IPS-11a (cell line): ENCODE data around the gene LRRC57.
A peak's percentile ranks its signal among the peaks of the same experiment; 100 is the strongest.
"Not testable (repeated sequence)": the region's sequence is repeated elsewhere in the genome, so short reads cannot be mapped to it uniquely, and the experiment has no call there.

ENCODE experiments used
- H3K4me3 ChIP-seq: one replicate; pipeline ENCODE4 v1.5.1; 2013; ENCODE audit warnings: low read depth, low read length, control low read depth

The LRRC57 gene

DNA sequence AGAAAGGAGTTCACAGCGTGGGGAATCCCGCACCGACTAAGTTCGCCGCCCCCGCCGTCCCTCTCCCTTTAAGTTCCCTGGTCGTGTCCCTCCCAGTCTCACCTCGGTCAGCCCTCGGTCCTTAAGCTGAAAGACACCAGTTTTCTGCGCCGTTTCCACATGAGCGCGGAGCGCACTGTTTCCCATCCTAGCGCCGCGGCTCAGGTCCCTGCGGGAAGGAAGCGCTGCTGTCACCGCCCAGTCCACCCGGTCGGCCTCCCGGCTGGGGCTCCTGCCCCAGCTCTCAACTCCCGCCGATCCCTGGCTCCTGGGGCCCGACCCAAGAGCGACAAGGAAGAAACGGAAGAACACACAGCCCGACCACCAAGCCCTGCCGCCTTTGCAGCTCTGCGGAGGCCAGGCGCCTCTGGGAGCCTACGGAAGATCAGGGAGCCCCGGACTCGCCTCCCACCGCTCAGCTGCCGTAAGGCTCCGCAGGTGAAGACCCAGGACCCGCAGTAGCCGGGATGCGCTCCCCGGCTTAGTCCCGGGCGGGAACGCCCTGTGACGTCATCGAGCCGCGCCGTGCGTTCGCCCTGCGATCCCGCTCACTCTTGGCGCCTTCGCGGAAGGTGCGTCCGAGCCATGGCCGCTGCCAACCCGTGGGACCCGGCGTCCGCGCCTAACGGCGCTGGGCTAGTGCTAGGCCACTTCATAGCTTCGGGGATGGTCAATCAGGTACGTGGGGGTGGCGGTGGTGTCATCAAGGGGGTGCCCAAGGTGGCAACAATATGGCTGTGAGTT, at the start of gene LRRC57, which contains the start of gene HAUS2:
TSS of gene LRRC57 (minus strand) at position 545 of the 783 bp plus-strand sequence. CDS start at position 186, 359 bp downstream.
TSS of gene HAUS2 (plus strand) at position 590 of the 783 bp plus-strand sequence. CDS start at position 625, 35 bp downstream.
- peak within 1 kb of the TSS; percentile 97 for H3K4me3 ChIP-seq

DNA sequence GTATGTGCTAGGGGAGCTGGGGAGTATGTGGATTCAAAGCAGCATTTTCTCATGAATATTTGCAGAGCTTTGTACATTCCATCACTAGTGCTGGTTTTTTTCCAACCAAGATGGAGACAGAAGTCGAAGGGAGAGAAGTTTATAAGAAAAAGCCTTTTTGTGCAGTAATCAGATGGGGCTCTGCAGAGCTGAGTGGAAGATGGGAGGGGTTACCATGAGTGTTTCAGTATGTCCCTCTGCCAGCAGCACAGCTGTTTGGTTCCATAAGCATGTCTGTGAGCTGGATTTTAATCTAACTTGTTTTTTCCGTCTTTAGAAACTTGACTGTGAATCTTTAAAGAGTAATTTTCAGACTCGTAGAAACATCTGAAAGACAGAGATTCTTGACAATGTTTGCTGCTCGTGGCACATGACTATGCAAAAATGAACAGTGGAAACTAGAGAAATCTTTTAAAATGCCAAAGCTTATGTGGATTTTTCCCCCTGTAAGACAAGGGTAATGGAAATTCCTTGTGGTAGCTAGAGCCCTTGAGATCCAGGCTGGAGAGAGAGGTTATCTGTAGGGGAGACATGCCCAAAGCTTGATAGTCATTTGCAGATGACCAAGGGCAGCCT, 47.1 kb upstream of the LRRC57 start:
- H3K4me3 ChIP-seq = no peak overlapping the region

DNA sequence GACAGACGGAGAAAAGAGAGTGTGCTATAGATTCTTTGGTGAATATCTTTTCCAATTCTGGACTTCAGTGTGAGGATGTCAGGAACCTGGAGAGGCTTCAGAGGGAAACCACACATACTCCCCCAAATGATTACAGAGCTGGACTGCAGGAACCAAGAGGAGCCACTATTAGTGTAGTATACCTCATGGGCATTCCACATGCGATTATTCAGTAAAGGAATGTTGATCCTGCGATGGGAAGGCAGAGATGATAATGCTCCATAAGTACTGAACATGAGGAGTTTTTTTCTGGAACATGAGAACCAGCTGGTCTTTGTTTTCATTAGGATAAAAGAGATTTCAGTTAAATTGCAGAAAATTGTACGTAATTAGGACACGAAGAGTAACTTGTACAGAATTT, 45.5 kb upstream of the LRRC57 start:
- H3K4me3 ChIP-seq = no peak overlapping the region

DNA sequence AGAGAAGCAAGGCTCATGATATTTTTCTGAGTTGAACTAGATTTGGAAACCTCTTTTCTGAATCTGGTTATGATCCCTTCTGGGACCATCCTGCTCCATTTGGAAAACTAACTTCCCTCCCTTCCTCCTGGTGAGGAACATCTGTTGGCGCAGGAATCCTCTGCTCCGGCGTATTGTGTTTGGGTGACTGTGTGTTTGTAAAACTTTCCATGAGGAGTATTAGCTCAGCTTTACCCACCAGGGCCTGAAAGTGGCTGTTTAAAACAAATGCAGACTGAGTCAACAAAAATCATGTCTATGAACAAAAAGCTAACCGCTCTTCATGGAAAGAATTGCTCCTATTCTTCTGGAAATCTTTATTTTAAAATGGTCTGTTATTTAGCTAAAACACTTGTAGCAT, 44.5 kb upstream of the LRRC57 start:
- H3K4me3 ChIP-seq = no peak overlapping the region

DNA sequence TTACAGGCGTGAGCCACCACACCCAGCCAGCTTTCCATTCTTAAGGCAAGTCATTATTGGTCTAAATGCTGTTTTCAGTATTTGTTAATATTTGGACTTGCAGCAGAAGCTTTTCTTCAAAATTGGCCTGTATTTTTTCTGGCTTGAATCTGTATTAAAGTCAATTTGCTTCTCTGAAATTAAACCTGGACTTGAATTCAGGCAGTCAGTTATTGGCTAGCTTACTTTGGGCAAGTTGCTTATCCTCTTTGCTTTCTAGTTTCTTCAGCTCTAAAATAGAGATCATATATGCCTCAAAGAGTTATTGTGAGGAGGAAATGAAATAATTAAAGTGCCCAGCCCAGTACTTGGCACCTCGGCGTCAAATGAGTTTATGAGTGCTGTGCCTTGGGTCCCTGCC, 44.1 kb upstream of the LRRC57 start:
- no peak overlapping the region for H3K4me3 ChIP-seq

DNA sequence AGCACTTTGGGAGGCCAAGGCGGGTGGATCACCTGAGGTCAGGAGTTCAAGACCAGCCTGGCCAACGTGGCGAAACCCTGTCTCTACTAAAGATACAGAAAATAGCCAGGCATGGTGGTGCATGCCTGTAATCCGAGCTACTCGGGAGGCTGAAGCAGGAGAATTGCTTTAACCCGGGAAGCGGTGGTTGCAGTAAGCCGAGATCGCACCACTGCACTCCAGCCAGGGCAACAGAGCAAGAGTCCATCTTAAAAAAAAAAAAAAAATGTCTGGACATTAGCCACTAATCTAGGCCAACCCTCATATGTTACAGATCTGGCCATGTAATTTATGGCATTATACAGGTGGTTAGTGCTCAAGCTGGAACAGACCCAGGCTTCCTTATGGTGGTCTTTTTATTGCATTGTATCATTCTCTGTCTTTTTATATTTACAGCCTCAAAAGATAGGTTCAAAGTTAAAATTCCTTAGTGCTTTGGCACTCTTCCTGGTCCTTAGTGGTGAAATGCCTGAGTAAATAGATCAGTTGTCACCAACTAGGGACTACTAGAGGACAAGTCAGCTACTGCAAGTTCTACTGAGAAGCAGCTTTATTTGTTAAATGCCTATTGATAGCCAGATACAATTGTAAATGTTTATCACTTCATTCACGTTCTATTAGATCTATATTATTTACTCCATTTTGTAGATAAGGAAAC, 42.8 kb upstream of the LRRC57 start:
- H3K4me3 ChIP-seq = no peak overlapping the region

DNA sequence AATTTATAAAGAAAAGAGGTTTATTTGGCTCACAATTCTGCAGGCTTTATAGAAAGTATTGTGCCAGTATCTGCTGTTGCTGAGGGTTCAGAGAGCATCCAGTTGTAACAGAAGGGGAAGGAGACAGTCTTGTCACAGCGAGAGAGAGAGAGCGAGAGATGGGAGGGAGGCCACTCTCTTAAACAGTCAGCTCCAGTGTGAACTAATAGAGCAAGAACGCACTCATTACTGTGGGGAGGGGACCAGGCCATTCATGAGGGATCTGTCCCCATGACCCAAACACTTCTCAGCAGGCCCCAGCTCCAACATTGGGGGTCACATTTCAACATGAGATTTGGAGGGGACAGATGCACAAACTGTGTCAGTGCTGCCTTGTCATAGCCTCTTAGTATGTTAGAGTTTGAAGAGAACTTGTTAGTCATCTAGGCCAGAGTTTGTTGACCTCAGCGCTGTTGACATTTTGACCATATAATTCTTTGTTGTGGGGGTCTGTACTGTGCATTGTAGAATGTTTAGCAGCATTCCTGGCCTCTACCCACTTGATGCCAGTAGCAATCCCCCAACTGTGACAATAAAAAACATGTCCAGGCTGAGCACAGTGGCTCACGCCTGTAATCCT, 42.1 kb upstream of the LRRC57 start:
- no peak overlapping the region for H3K4me3 ChIP-seq

DNA sequence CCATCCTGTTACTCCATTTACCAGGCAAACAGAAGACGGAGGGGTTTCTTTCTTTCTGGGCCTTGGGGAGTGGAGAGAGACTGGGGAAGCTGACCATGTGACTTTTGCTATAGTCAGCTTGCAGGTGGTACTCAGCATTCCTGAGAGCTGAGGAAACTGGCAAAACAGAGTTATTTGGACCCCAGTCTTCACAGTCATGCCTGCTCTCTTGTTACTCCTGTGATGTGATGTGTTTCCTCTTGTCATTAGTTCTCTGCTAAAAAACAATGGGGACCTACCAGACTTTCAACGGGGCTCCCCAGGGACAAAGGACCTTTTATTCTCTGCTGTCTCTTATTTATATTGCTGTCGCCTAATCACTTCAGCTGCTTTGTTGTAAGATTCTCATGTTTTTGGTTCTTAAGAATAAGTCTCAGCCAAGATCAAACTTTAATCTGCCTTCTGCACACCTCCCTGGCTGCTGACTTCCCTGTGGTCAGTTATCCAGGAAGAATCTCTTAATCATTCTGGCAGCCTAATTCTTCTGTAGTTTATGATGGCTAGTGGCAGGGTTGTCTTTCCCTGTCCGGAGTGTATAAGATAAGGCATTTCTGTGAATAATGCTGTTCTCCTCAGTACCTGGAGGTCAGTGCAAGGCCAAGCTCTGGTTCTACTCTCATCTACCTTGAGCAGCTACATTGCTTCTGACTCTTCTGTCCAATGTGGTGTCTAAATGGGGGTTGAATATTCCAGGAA, 35.6 kb upstream of the LRRC57 start:
- H3K4me3 ChIP-seq = no peak overlapping the region

DNA sequence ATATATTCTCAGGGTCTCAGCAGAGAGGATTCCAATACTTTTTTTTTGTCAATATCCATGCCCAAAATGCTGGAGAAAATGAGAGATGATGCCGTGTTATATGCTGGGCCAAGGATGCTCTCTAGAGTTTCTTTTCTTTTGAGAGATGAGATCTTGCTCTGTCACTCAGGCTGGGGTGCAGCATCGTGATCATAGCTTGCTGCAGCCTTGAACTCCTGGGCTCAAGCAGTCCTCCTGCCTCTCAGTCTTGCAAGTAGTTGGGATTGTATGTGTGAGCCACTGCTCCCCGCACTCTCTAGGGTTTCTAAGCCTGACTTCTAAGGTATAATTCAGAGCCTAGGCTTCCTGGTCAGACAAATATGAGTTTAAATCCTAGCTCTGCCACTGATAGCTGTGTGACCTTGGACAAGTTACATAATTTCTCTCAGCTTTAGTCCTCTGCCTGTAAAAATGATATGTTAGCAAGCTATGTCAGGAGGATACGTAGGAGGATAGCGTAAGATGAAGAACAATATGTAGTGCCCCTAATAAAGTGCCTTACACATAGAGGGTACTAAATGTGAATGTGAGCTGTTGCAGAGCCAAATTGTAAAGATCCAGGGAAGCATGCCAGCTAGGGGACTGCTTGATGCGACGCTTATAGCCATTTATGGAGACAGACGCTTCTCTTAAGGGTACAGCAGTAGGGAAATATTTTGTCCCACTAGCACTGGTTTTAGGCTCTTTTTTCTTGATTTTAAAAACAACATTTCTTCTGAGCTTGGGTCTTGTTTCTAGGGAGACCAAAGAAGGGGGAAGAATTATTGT, 34.2 kb upstream of the LRRC57 start:
- no peak overlapping the region for H3K4me3 ChIP-seq

DNA sequence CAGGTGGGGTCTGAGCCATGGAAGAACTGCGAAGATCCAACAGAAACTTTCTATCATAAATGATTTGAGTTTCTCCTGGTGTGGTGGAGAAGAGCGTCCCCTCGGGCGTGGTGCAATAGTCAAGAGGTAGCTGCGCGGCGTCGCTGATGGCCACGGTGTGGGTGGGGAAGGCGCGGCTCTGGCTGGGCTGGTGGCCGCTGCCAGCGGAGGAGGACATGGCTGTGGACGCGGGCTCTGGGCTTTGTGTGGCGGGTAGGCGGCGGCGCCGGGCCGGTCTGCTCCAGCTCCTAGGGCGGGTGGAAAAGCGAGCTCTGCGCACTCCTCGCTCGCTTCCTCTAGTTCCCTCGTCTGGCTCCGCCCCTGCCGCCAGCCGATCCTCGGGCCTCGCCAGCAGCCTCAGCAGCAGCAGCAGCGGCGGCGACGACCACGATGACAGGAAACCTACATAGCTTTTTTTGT, 32.7 kb upstream of the LRRC57 start:
- H3K4me3 ChIP-seq = peak overlapping the region; percentile 29

DNA sequence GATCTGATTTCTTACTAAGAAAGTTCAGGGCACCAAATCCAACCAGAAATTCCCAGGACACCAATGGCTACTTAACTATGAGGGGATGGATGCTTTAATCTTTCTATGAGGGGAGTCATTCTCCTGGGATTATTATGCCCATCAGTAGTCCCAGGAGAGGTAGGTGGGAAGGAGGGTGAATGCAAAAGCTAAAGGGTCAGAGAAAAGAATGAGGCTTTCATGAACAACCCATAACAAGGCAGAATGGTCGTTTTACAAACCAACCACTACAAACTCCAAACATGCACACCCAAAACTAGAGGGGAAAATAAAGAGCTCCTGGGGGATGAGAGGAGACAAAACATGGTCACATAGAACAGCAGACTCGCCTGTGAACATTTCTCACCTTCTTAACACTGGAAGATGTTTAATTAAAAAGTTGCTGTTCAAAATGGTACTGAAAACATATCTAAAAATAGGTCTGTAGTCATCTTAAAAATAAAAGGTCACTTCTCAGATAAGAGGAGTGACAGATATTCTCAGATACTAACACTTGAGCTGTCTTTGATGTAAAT, 30.5 kb upstream of the LRRC57 start:
- H3K4me3 ChIP-seq = no peak overlapping the region

DNA sequence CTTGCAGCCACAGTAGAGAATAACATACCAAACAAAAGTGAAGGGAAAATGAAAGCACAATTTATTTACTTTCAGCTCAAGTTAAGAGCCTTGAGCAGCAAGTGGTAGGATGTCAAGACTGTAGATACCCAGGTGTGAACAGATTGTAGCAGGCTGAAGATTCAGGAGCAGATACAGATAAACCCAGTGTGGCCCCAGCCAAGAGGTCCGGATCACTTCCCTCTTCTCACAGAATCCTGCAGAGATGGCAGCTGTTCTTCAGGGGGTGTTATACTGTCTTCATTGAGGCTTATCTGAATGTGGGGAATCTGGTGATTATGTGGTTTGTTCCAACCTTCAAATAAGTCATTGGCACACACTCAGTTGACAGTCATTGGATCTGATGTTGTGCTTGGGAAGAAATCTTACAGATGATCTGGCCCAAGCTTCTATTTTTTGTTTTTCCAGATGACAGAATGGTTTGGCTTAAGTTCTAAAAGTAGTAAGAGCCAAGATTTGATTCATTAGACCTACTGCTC, 29.0 kb upstream of the LRRC57 start:
- no peak overlapping the region for H3K4me3 ChIP-seq

DNA sequence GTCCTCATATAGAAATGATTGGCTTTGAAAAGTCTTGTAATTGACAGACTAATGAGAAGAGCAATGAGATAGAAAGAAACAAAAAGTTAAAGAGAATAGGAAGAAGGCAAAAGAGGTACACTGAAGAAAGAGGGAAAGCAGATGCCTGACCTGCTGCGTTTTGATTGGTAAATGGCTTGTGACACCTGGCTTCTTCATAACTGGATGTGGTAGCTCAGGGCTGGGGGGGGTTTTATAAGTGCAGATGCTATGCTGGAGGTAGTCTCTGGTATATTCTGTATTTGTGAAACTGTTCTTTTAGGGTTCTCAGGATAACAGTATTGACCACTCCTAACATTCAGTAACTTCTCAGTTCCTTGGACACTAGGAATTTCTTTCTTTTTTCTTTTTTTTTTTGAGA, 28.2 kb upstream of the LRRC57 start:
- no peak overlapping the region for H3K4me3 ChIP-seq

DNA sequence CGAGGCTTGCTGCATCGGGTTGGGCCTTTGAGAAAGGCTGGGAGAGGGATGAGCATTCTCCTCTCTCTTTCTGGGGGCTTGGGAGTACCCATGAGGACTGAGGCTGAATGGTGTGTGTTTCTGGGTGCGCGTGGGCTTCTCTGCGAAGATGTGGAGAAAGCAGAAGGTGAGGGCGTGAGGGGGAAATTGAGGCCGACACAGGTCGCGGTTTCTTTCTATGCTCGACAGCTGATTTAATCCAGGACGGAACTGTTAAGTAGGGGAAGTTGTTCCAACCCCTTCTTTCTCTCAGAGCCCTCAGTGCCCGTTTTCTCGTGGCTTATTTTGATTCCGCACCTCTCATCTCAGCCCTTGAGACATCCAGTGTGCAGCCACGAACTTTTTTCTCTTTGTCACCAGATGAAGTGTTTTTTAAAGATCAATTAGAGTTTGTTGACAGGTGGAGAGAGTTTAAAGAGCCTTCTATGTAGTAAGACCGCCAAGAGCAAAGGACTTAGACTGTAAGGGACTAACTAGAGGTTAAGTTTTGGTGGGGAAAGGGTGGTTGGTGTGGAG, 27.5 kb upstream of the LRRC57 start:
- peak overlapping the region; percentile 60 for H3K4me3 ChIP-seq

DNA sequence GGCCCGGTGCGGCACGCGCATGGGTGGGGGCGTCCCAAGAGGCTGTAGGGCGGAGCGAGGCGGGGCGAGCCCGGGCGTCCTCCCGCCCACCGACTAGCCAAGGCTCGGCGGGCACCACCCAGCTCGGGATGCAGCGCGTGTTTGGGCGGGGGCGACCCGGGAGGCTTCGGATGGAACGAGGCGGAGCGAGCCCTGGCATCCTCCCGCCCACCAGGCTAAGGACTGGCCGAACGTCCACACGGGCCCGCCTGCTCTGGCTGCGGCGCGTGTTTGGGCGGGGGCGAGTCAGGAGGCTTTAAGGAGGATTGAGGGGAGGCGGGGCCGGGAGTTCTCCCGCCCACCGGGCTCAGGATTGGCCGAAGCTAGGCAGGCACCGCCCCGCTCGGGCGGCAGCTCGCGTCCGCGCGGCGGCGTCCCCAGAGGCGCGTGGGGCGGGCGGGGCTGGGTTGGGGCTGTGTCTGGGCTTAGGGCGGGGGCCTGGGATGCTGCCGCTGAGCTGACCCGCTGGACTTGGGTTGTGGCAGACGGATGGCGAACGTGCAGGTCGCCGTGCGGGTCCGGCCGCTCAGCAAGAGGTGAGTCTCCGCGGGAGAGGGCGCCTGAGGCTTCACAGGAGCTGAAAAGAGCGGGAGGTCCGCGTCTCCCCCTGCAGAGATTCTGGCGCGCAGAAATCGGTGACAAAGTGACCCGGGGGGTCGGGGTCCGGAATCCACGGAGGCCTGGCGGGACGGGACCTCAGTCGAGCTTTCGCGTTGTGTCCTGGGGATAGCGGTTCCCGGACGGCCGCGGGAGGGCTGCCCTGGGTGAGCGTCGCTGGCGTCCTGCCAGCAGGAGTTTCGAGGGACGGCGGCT, 26.8 kb upstream of the LRRC57 start, which contains the start of gene STARD9:
TSS of gene STARD9 (plus strand) at position 419 of the 852 bp plus-strand sequence. CDS start at position 529, 110 bp downstream.
- H3K4me3 ChIP-seq = peak within 1 kb of the TSS; percentile 60

DNA sequence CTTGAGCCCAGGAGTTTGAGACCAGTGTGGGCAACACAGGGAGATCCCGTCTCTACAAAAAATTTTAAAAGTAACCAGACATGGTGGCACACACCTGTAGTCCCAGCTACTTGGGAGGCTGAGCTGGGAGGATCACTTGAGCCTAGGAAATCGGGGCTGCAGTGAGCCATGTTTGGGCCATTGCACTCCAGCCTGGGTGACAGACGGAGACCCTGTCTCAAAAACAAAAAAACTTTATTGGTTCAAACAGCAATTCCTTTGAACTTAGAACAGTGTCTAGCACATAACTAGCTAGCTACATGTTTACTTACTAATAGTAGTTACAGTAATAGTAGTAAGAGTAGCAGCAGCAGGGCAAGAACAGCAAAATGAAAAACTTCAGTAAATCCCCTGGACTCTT, 10.1 kb upstream of the LRRC57 start:
- no peak overlapping the region for H3K4me3 ChIP-seq

DNA sequence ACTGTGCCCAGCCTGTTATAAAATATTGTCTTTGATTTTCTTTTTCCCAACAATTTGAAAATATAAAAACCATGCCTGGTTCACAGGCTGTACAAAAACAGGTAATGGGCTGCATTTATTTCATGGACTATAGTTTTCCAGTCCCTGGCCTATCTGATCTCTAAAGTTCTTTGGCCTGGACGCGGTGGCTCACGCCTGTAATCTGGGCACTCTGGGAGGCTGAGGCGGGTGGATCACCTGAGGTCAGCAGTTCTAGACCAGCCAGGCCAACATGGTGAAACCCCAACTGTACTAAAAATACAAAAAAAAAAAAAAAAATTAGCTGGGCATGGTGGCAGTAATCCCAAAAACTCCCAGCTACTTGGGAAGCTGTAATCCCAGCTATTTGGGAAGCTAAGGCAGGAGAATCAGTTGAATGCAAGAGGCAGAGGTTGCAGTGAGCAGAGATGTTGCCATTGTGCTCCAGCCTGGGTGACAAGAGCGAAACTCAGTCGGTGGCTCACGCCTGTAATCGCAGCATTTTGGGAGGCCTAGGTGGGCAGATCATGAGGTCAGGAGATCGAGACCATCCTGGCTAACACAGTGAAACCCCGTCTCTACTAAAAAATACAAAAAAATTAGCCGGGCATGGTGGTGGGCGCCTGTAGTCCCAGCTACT, 8.1 kb upstream of the LRRC57 start:
- not testable (repeated sequence) for H3K4me3 ChIP-seq
